Activated CD8-positive, alpha-beta memory T cell treated with anti-CD3 and anti-CD28 coated beads for 1 hour (primary cell): Measurements from ENCODE around the gene PKM.

Experiments used
- DNase-seq, 2 donors: peaks; one replicate each; pipeline ENCODE4 v3.0.0-alpha.2; 2020; ENCODE audit warnings: low read depth in 1 of 2; ENCODE audit errors: extremely low read depth in 1 of 2

PKM gene

DNA sequence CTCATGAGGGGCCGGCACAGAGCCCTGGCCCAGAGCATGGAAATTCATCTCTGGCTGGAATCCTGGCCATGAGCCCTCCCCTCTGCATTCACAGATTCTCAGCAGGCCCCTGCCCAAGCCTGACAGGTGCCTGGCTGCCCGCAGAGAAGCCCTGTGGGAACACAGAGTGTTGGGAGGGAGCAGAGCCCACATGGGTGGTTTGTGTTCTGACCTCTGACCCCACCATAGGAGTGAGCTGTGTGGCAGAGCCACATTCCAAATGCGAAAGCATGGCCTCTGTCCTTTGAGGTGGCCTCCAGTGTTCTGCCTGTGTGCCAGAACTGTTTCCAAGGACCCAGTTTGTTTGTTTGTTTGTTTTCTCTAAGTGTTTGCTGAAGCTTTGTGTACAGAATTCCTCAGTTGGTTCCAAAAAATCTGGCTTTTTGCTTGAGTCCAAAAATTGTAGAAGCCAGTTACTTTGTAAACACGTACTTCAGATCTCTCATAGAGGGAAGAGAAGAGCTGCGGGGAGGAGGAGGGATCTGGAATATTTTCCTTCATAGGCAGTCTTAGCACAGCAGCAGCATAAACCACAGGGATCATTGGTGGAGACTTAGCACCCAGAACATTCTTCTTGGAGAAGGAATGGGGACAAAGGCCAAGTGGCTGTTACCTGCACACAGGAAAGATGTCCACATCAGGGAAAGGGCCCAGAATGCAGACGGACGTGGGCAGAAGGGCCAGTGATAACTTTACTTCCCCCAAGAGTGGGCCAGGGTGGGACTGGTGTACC, 69.4 kb downstream of the PKM start:
- DNase-seq: no peak

DNA sequence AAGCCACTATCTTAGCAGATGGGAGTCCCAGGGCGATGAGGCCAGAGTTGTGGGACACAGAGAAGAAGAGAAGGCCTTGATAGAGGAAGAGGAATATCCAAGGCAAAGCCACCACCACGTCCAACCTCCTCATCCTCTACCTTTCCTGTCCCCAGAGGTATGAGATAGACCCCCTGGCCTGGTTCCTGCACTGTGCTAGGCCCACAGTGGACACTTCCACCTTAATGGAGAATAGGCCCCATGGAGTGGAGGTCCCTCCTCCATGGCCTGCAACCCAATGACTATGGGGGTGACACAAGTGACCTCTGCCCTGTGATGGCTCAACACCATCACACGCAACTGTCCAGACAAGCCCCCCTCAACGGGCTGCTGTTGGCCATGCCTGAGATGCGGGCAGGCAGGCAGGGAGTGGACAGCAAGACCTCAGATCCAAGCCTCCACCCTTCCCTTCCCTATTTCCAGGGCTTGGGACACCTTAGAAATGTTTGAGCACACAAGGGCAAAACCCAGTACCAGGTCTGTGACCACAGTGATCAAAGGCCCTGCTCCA, 70.2 kb downstream of the PKM start:
- DNase-seq: no peak

GRCh38 chr15:72156928-72157327, 74.1 kb downstream of the PKM start:
- no peak for DNase-seq

- peak; percentile 55 to 70 for DNase-seq
These were observed 75.1 kb downstream of the PKM start for GRCh38 chr15:72155635-72156616.

DNA sequence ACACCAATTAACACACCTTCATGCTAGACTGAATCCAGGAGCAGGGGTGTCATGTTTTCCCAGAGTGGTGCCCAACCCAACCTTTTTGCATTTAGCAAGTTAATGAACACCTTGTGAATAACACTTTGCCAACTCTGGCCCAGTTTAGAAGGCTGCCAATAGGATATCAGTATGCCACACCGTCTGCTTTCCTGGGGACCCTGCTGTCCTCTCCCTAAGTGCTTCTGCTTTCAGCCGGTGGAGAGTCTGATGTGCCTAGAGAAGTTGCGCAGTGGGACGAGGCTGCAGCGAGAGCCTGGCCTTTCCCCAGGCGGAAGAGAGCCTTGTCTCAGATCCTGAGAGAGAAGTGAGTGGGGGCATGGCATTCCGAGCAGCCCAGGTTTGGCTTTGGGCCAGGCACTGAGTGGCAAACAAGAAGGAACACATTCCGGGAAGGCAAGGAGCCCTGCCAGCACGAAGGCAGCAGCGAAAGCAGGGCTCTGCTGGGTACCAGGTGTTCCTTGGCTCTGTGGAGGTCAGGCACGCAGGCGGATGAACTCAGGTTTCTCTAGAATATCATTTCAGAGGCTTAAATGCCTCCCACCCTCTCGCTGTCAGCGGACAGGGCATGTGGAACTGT, 75.9 kb downstream of the PKM start:
- no peak for DNase-seq

GRCh38 chr15:72154316-72154715, 76.7 kb downstream of the PKM start:
- no peak for DNase-seq

- DNase-seq: no peak
These were observed 77.6 kb downstream of the PKM start for GRCh38 chr15:72153269-72154000.
